Stimulated activated CD4-positive, alpha-beta T cell treated with anti-CD3 and anti-CD28 coated beads, Interleukin-4, amount 100 ng/mL, for 4 hours (primary cell): Measurements from ENCODE around the gene RRAS2.
"Not testable (repeated sequence)": the region's sequence is repeated elsewhere in the genome, so short reads cannot be mapped to it uniquely, and the experiment has no call there.

Source experiments
- DNase-seq, 2 experiments: peaks; one replicate each; pipeline ENCODE4 v3.0.0-alpha.2; 2020

The RRAS2 gene

GRCh38 chr11:14358729-14359439, at the start of gene RRAS2:
RRAS2 (minus strand) TSS chr11:14359183; CDS start chr11:14358870, 313 bp downstream.
- peak; percentile 76 to 79 for DNase-seq

DNA sequence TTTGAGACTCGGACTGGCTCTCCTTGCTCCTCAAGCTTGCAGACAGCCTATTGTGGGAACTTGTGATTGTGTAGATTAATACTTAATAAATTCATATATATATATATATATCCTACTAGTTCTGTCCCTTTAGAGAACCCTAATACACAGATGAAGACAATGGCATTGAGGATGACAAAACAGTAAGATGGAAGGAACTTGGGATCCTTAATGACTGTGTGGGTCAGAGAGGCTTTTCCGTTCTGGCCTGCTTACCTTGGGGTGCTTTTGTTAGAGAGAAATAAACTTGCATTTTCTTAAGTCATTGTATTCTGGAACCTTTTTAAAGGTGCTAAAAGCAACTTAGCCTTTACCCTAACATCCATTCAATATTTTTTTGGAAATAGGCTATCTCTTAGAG, 49.6 kb upstream of the RRAS2 start:
- DNase-seq: no peak

DNA sequence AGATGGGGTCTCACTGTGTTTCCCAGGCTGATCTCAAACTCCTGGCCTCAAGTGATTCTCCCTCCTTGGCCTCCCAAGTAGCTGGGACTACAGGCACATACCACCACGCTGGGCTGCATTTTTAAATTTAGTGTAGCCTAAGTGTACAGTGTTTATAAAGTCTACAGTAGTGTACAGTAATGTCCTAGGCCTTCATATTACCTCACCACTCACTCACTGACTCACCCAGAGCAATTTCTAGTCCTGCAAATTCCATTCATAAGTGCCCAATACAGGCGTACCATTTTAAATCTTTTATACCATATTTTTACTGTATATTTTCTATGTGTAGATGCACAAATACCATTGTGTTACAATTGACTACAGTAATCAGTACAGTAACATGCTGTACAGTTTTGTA, 47.1 kb upstream of the RRAS2 start:
- not testable (repeated sequence) for DNase-seq

GRCh38 chr11:14403528-14403927, 44.5 kb upstream of the RRAS2 start:
- DNase-seq: not testable (repeated sequence)

DNA sequence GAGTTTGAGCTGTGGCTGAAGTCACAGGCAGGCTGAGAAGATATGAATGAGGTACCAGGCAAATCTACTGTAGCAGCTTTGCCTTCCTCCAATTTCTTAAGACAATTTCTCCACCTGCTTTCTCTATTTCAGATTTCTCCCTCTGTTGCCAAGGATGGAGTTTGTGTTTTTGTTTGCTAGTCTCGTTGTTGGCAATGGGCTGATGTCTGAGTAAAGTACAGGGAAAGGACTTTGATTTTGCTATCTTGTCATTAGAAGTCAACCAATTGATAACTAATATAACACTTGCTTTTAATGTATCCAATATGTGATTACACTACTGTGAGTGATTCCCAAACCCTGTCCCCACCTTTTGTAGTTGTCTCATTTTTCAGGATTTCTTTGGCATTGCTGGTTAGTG, 40.1 kb upstream of the RRAS2 start:
- DNase-seq: no peak

GRCh38 chr11:14396273-14396672, 37.3 kb upstream of the RRAS2 start:
- DNase-seq: no peak

DNA sequence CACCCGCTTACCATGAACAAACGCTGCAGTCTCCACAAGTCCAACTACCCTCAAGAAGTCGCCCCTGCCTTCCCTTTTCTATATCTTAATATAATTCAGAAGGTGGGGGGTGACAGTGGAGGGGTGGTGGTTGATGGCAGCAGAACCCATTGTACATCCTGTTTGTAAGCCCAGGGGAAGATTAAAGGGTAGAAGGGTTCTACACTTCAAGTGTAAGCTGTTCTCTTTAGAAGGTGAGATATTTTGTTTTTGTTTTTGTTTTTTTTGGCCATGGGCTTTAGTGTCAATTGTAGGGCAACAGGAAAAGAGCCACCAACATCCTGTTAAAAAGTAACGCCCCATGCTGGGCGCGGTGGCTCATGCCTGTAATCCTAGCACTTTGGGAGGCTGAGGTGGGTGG, 34.9 kb upstream of the RRAS2 start:
- DNase-seq: no peak

DNA sequence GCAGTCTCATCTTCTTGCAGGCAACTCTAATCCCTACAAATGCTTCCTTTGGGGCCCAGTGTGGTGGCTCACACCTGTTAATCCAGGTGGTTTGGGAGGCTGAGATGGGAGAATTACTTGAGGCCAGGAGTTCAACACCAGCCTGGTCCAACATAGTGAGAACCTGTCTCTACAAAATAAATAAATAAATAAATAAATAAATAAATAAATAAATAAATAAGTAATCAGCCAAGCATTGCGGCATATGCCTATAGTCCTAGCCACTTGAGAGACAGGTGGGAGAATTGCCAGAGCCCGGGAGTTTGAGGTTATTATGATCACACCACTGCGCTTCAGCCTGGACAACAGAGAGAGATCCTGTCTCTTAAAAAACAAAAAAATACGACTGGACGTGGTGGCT, 34.1 kb upstream of the RRAS2 start:
- no peak for DNase-seq

- DNase-seq: no peak
Measured at GRCh38 chr11:14390669-14391068, 31.7 kb upstream of the RRAS2 start.

DNA sequence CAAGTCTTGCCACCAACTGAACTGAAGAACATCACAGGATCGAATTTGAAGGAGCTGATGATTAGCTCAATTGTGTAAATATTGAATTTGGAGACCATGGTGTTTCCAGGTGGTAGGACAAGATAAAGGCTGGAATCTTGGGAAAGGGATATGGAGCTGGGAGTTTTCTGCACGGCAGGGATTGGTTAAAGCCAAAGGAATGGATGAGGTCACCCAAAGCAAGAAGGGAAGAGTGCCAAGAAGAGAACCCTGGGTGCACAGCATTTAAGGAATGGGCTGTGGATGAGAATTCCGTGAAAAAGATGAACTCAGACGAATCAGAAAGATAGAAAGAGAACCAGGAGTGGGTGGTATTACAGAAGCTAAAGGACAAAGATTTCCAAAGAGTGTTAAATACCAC, 29.4 kb upstream of the RRAS2 start:
- no peak for DNase-seq

GRCh38 chr11:14386895-14387480, 28.0 kb upstream of the RRAS2 start:
- no peak for DNase-seq

DNA sequence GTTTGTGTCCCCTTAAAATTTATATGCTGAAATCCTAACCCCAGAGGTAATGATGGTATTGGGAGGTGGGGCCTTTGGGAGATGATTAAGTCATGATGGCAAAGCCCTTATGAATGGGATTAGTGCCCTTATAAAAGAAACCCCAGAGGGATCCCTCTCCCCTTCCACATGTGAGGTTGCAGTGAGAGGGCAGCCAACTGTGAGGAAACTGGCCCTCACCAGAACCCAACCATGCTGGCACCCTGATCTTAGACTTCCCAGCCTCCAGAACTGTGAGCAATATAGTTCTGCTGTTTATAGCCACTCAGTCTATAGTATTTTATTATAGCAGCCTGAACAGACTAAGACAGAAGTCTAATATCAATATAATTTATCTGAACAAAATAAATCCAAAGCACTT, 27.1 kb upstream of the RRAS2 start:
- DNase-seq: no peak

DNA sequence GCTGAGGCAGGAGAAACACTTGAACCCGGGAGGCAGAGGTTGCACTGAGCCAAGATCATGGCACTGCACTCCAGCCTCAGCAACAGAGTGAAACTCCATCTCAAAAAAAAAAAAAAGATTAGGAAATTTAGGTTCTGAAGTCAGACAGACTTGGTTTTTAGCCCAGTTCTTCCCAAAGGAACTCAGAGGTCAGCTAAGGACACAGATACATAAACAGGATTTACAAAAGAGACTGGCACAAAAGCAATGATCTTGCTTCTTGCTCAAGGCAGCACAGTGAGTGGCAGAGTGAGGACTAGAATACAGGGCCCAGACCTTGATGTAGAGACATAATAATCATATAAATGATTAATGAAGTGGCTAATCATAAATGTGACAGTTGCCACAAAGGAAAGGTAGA, 25.4 kb upstream of the RRAS2 start:
- DNase-seq: no peak

DNA sequence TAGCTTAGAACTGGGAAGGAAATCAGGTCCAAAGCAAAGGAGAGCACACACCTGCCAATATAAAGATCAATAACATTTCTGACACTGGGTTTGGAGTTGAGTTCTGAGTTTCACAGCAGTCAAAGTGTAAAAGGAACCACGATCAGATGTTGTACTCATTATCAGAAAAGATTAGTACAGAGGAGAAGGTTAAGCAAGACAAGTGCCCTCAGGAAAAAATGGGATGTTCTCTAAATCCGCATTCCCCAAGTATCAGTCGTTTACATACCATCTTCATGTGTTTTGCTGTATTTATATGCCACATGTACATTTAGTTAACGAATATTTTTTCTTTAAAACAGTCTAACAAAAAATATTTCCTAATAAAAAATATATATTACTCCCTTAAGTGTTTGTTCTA, 23.0 kb upstream of the RRAS2 start:
- no peak for DNase-seq

- DNase-seq: peak; percentile 16 to 36
Measured at GRCh38 chr11:14380947-14381561, 22.1 kb upstream of the RRAS2 start.

DNA sequence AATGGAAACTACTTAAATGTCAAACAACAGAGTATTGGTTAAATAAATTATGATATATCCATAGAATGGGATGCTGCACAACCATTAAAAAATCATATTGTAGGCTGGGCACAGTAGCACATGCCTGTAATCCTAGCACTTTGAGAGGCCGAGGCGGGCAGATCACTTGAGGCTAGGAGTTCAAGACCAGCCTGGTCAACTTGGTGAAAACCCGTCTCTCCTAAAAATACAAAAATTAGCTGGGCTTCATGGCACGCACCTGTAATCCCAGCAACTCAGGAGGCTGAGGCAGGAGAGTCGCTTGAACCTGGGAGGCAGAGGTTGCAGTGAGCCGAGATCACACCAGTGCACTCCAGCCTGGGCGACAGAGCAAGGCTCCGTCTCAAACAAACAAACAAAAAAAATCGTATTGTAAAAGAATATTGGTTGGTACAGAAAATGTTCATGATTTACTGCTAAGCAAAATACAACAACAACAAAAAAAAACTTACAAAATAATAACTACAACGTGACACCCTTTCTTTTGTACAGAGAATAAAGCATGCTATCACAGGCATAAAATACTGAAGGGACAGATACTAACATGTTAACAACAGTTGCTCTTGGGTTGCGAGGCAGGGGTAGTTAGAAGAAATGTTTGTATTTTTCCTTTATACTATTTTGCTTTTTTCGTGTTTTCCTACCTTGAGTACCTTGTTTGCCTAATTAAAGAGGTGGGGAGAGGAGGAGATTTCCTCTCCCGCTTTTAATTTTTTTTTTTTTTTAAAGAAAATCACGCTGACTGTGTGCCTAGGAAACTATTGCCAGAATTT, 21.3 kb upstream of the RRAS2 start:
- DNase-seq: no peak

DNA sequence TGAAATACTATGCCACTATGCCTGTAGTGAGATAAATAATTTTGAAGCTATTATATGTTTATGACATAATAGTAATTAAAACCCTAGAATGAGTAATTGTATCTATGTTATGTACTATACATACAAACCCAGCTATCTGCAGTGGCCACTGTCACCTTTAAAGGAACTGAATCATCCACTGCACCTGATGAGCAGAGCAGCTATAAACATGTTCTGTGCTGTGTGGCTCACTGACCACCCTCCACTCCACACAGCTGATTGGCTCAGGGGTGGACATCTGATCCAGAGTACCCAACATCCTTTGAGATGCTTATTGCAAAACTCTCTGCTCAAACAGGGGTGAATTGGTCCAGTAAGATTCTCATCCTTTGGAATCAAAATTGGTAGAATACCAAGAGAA, 19.2 kb upstream of the RRAS2 start:
- DNase-seq: no peak

- no peak for DNase-seq
Measured at GRCh38 chr11:14376920-14377319, 17.9 kb upstream of the RRAS2 start.

DNA sequence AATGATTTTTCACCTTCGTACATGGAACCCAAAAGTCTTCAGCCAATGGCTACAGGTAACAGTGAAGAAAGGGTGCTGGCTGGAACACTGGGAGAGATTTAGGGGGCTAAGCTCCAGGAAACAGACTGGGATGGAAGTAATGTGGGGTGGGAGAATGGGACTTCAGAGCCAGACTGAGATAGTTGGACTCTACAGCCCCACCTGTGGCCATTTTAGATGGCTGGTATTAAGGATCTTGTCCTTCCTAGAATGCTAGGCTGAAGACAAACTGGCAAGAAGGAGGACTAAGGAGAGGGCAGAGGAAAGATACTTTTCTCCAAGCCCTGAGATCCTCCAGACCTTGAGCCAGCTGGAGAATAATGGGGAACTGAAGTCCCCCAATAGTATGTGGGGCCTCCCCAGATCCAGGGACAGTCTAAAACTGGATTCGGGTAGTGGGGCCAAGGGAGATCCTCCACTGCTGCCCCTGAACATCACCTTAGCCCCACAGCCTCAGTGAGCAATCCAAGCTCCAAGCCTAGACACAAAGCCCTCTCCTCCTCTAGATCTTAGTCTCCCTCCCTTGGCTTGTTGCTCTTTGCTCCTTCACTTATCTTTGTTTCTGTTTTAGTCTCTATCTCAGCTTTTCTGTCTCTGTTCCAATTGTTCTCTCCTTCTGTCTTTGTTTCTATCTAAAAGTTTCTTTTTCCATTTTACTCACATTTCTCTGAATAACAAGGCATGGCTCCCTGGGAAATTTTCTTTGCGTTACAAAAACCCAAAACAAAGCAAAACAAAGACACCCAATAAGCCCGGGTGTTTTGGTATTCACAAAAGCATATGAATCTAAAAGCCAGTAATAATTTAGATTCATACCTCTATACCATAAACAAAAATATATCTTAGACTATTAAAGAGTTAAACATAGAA, 16.2 kb upstream of the RRAS2 start:
- no peak for DNase-seq

GRCh38 chr11:14373941-14374646, 15.1 kb upstream of the RRAS2 start:
- DNase-seq: no peak

DNA sequence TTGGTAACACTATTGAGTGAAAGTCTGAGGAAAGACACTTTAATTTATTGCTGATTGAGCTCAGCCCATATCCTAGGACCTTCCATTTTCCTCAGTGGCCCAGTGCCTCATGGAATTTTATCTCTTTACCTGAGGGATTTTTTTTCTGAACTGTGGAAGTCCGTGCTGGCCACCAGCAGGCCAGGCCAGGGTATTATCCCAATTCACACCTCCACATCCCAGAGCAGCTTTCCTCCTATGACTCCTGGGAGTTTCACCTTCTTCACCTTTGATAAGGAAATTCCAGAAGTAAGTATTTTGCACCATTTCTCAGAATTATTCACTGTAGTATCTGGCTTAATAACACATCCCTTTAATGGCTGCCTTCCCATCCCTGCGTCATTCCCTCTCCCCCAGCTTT, 13.0 kb upstream of the RRAS2 start:
- no peak for DNase-seq

DNA sequence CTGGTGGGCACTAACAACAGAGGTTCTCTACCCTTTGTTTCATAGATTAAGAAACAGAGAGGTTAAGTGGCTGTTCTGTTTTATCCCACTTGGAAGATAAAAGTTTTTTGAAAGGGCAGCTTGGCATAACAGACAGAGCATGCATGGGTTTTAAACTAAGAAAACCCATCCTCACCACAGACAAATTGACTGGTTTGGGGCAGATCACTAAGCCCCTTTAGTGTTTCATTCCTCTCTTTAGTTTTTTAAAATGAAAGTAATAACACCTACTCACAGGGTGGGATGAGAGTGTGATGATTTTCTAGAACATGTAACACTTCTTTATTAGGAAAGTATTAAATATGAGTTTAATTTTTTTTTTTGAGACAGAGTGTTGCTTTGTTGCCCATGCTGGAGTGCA, 12.3 kb upstream of the RRAS2 start:
- no peak for DNase-seq
